ENCODE measurements around the gene CDHR5. TPM values are rescaled to one million over a fixed set of nuclear protein-coding genes. Genes with fewer than 3 reads are reported as not detected.
A peak's percentile ranks its signal among the peaks of the same experiment; 100 is the strongest.

The CDHR5 gene
- total RNA-seq, 1 donor from 2014 or later, result not detected

- Histone ChIP-seq H3K27ac (peak overlapping the region; percentile 76), H3K4me1 (peaks cover 15% of the 10 kb centered on the region), H3K4me3 (no peak overlapping the region), H3K27me3 (no peaks in the 10 kb centered on the region), H3K9me3 (no peaks in the 10 kb centered on the region), H3K36me3 (no peaks in the 10 kb centered on the region)
- intact Hi-C loops (cut with DNase I), result no loop called here
- no peak for DNase-seq (ENCODE audit: extremely low spot score in 2 of 2)
- TF ChIP-seq CTCF (IDR thresholded peaks at IDR 0.05), result no peak
- TF ChIP-seq POLR2AphosphoS5 (IDR thresholded peaks at IDR 0.05; ENCODE audit: insufficient read depth in 1 of 2, low read depth in 1 of 2), result peak in 1 of 2 donors; percentile 68
These were observed 40.4 kb upstream of the CDHR5 start for GRCh38 chr11:665062-665703.

- Histone ChIP-seq H3K4me1 (peaks cover 17% of the 10 kb centered on the region), H3K4me3 (no peak overlapping the region), H3K27me3 (no peaks in the 10 kb centered on the region), H3K27ac (no peak overlapping the region), H3K9me3 (no peaks in the 10 kb centered on the region), H3K36me3 (peaks cover 0 to 4% of the 10 kb centered on the region in 2 donors)
- intact Hi-C loops (cut with DNase I), result loop anchor here (5.0 kb wide), 1 partner anchor 65 kb away; no protein-coding TSS in a partner anchor
- TF ChIP-seq POLR2A (IDR thresholded peaks at IDR 0.05) (no peak), POLR2AphosphoS5 (IDR thresholded peaks at IDR 0.05; ENCODE audit: insufficient read depth in 1 of 2, low read depth in 1 of 2) (peak in 1 of 2 donors; percentile 32), CTCF (IDR thresholded peaks at IDR 0.05) (peak; percentile 41 to 73 (median 69))
- DNase-seq (ENCODE audit: extremely low spot score in 2 of 2), result no peak
These were observed 38.0 kb upstream of the CDHR5 start for GRCh38 chr11:662689-663274.

GRCh38 chr11:660681-661444, 36.1 kb upstream of the CDHR5 start:
- Histone ChIP-seq H3K9me3 (no peaks in the 10 kb centered on the region), H3K4me1 (peaks cover 15% of the 10 kb centered on the region), H3K4me3 (no peak overlapping the region), H3K27ac (no peak overlapping the region), H3K27me3 (no peaks in the 10 kb centered on the region), H3K36me3 (peaks cover 0 to 4% of the 10 kb centered on the region in 2 donors)
- intact Hi-C loops (cut with DNase I), result loop anchor here (5.0 kb wide), 1 partner anchor 66 kb away; no protein-coding TSS in a partner anchor
- DNase-seq (ENCODE audit: extremely low spot score in 2 of 2), result no peak
- TF ChIP-seq POLR2AphosphoS5 (IDR thresholded peaks at IDR 0.05; ENCODE audit: insufficient read depth in 1 of 2, low read depth in 1 of 2) (no peak), POLR2A (IDR thresholded peaks at IDR 0.05) (no peak), CTCF (IDR thresholded peaks at IDR 0.05) (no peak)

GRCh38 chr11:660281-660680, 35.5 kb upstream of the CDHR5 start:
- TF ChIP-seq CTCF (IDR thresholded peaks at IDR 0.05), result no peak
- intact Hi-C loops (cut with DNase I), result loop anchor here (5.0 kb wide), 1 partner anchor 67 kb away; no protein-coding TSS in a partner anchor
- peaks cover 9% of the 10 kb centered on the region for H3K4me1 ChIP-seq
- no peak overlapping the region for H3K27ac ChIP-seq
- DNase-seq (ENCODE audit: extremely low spot score in 2 of 2), result no peak
- no peaks in the 10 kb centered on the region for H3K27me3 ChIP-seq
- peaks cover 0 to 4% of the 10 kb centered on the region in 2 donors for H3K36me3 ChIP-seq
- no peak overlapping the region for H3K4me3 ChIP-seq
- no peaks in the 10 kb centered on the region for H3K9me3 ChIP-seq

Measured in vagina (tissue), 2 donors.